ENCODE measurements around the gene NLRP5.
A peak's percentile ranks its signal among the peaks of the same experiment; 100 is the strongest.

NLRP5 gene

DNA sequence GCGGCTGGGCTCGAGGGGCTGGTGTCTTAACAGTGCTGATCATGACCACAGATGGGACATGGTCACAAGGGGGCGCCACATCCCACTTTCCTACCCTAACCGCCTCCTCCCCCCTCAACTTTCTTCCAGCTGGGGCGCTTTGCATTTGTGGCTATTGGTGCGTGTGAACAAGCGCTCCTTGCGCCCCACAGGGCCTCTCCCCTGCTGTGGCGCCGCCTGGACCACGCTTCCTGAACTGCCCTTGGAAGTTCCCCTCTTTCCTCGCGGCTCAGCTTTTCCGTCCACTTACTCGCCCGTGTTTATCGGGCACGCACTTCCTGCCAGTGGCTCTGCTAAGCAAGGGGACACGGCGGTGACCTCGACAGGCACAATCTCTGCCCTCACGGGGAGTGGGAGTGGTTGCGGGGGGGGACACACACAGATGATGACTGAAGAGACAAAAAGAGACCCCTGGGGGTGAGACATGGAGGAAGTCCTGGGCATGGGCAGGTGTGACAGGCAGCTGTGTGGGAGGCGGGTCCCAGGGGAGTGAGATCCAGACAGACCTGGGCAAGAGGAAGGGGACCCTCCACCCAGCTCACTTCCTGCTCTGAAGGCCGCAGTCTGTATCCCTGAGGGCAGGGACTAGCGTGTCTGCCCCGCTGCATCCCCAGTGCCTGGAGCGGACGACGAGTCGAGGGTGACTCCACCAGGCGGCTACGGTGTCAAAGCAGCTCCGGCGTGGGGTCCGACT, 94.3 kb downstream of the NLRP5 start (continued):
- TF ChIP-seq, protein P1, sequence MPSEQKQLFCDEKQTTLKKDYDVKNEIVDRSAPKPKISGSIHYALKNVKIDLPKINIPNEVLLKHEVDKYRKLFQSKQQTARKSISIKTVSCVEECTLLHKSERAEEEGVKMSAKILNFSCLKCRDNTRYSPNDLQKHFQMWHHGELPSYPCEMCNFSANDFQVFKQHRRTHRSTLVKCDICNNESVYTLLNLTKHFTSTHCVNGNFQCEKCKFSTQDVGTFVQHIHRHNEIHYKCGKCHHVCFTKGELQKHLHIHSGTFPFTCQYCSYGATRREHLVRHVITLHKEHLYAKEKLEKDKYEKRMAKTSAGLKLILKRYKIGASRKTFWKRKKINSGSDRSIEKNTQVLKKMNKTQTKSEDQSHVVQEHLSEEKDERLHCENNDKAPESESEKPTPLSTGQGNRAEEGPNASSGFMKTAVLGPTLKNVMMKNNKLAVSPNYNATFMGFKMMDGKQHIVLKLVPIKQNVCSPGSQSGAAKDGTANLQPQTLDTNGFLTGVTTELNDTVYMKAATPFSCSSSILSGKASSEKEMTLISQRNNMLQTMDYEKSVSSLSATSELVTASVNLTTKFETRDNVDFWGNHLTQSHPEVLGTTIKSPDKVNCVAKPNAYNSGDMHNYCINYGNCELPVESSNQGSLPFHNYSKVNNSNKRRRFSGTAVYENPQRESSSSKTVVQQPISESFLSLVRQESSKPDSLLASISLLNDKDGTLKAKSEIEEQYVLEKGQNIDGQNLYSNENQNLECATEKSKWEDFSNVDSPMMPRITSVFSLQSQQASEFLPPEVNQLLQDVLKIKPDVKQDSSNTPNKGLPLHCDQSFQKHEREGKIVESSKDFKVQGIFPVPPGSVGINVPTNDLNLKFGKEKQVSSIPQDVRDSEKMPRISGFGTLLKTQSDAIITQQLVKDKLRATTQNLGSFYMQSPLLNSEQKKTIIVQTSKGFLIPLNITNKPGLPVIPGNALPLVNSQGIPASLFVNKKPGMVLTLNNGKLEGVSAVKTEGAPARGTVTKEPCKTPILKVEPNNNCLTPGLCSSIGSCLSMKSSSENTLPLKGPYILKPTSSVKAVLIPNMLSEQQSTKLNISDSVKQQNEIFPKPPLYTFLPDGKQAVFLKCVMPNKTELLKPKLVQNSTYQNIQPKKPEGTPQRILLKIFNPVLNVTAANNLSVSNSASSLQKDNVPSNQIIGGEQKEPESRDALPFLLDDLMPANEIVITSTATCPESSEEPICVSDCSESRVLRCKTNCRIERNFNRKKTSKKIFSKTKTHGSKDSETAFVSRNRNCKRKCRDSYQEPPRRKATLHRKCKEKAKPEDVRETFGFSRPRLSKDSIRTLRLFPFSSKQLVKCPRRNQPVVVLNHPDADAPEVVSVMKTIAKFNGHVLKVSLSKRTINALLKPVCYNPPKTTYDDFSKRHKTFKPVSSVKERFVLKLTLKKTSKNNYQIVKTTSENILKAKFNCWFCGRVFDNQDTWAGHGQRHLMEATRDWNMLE (tag by site-specific recombination; conservative IDR thresholded peaks at IDR 0.05; ENCODE audit: low read depth): no peak
- TF ChIP-seq ZIC2 (tag by site-specific recombination; IDR thresholded peaks at IDR 0.05) (peak; percentile 92), ZSCAN30 (tag by site-specific recombination; IDR thresholded peaks at IDR 0.05) (no peak; the same call in 1 of the 2 replicates), SALL2 (tag by site-specific recombination; IDR thresholded peaks at IDR 0.05; ENCODE audit: borderline replicate concordance) (no peak), RBAK (tag by site-specific recombination; IDR thresholded peaks at IDR 0.05) (no peak), ZBTB8A (tag by site-specific recombination; IDR thresholded peaks at IDR 0.05) (no peak), ZNF670 (tag by site-specific recombination; IDR thresholded peaks at IDR 0.05; ENCODE audit: low read depth) (no peak), ZNF174 (tag by site-specific recombination; IDR thresholded peaks at IDR 0.05) (no peak), ZNF221 (tag by site-specific recombination; IDR thresholded peaks at IDR 0.05; ENCODE audit: borderline replicate concordance) (no peak), TCF7L2 (IDR thresholded peaks at IDR 0.05; ENCODE audit: borderline replicate concordance, low read depth, low read length) (no peak), ZNF654 (tag by site-specific recombination; IDR thresholded peaks at IDR 0.05; ENCODE audit: low read depth) (peak; percentile 54), ZNF138 (tag by site-specific recombination; IDR thresholded peaks at IDR 0.05; ENCODE audit: borderline replicate concordance) (no peak), ZNF792 (tag by site-specific recombination; IDR thresholded peaks at IDR 0.05) (no peak), SCRT2 (tag by site-specific recombination; IDR thresholded peaks at IDR 0.05) (no peak), ZFHX2 (tag by site-specific recombination; conservative IDR thresholded peaks at IDR 0.05) (peak; percentile 52), ZNF433 (tag by site-specific recombination; IDR thresholded peaks at IDR 0.05; ENCODE audit: low read depth) (no peak), ZNF585B (tag by site-specific recombination; IDR thresholded peaks at IDR 0.05) (no peak), ZNF530 (tag by site-specific recombination; IDR thresholded peaks at IDR 0.05; ENCODE audit: low read depth) (no peak), GFI1B (tag by site-specific recombination; IDR thresholded peaks at IDR 0.05) (no peak), ZNF335 (tag by site-specific recombination; conservative IDR thresholded peaks at IDR 0.05) (peak; percentile 67), SETDB1 (IDR thresholded peaks at IDR 0.05; ENCODE audit: insufficient read length, low read length) (no peak), ZNF830 (tag by site-specific recombination; IDR thresholded peaks at IDR 0.05; ENCODE audit: low read depth) (no peak), GLIS1 (tag by site-specific recombination; IDR thresholded peaks at IDR 0.05) (peak; percentile 96)
- TF ChIP-seq, protein P2, sequence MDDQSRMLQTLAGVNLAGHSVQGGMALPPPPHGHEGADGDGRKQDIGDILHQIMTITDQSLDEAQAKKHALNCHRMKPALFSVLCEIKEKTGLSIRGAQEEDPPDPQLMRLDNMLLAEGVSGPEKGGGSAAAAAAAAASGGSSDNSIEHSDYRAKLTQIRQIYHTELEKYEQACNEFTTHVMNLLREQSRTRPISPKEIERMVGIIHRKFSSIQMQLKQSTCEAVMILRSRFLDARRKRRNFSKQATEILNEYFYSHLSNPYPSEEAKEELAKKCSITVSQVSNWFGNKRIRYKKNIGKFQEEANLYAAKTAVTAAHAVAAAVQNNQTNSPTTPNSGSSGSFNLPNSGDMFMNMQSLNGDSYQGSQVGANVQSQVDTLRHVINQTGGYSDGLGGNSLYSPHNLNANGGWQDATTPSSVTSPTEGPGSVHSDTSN (CRISPR knock-in tag; IDR thresholded peaks at IDR 0.05): no peak
- TF ChIP-seq, protein P3, sequence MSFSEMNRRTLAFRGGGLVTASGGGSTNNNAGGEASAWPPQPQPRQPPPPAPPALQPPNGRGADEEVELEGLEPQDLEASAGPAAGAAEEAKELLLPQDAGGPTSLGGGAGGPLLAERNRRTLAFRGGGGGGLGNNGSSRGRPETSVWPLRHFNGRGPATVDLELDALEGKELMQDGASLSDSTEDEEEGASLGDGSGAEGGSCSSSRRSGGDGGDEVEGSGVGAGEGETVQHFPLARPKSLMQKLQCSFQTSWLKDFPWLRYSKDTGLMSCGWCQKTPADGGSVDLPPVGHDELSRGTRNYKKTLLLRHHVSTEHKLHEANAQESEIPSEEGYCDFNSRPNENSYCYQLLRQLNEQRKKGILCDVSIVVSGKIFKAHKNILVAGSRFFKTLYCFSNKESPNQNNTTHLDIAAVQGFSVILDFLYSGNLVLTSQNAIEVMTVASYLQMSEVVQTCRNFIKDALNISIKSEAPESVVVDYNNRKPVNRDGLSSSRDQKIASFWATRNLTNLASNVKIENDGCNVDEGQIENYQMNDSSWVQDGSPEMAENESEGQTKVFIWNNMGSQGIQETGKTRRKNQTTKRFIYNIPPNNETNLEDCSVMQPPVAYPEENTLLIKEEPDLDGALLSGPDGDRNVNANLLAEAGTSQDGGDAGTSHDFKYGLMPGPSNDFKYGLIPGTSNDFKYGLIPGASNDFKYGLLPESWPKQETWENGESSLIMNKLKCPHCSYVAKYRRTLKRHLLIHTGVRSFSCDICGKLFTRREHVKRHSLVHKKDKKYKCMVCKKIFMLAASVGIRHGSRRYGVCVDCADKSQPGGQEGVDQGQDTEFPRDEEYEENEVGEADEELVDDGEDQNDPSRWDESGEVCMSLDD (tag by site-specific recombination; IDR thresholded peaks at IDR 0.05): peak; percentile 59; the same call in 1 of the 2 replicates
- TF ChIP-seq, protein P4, sequence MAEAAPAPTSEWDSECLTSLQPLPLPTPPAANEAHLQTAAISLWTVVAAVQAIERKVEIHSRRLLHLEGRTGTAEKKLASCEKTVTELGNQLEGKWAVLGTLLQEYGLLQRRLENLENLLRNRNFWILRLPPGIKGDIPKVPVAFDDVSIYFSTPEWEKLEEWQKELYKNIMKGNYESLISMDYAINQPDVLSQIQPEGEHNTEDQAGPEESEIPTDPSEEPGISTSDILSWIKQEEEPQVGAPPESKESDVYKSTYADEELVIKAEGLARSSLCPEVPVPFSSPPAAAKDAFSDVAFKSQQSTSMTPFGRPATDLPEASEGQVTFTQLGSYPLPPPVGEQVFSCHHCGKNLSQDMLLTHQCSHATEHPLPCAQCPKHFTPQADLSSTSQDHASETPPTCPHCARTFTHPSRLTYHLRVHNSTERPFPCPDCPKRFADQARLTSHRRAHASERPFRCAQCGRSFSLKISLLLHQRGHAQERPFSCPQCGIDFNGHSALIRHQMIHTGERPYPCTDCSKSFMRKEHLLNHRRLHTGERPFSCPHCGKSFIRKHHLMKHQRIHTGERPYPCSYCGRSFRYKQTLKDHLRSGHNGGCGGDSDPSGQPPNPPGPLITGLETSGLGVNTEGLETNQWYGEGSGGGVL (tag by site-specific recombination; IDR thresholded peaks at IDR 0.05): 0 out of 2 replicates have a peak, but pooled peaks have one; percentile 31
- TF ChIP-seq, protein P5, sequence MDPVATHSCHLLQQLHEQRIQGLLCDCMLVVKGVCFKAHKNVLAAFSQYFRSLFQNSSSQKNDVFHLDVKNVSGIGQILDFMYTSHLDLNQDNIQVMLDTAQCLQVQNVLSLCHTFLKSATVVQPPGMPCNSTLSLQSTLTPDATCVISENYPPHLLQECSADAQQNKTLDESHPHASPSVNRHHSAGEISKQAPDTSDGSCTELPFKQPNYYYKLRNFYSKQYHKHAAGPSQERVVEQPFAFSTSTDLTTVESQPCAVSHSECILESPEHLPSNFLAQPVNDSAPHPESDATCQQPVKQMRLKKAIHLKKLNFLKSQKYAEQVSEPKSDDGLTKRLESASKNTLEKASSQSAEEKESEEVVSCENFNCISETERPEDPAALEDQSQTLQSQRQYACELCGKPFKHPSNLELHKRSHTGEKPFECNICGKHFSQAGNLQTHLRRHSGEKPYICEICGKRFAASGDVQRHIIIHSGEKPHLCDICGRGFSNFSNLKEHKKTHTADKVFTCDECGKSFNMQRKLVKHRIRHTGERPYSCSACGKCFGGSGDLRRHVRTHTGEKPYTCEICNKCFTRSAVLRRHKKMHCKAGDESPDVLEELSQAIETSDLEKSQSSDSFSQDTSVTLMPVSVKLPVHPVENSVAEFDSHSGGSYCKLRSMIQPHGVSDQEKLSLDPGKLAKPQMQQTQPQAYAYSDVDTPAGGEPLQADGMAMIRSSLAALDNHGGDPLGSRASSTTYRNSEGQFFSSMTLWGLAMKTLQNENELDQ (tag by site-specific recombination; IDR thresholded peaks at IDR 0.05; ENCODE audit: low read depth): no peak
